Neural cell (in vitro differentiated cells): Measurements from ENCODE around the gene GARIN5A. TPM values are rescaled to one million over a fixed set of nuclear protein-coding genes. Genes with fewer than 3 reads are reported as not detected.

Experiments
- H2AFZ ChIP-seq: fragments of 200-600, 300-800 bp; sonication (generic), shearing (Covaris generic); 2 replicates; pipeline ENCODE4 v1.6.0; 2014; ENCODE audit warnings: low read depth, mild to moderate bottlenecking, antibody characterized with exemption, low read length, moderate library complexity
- H3F3A ChIP-seq: fragments of 200-600 bp; shearing (Covaris generic); 2 replicates; pipeline ENCODE4 v1.6.1; 2016; ENCODE audit warnings: mild to moderate bottlenecking, moderate library complexity, mixed read lengths, antibody characterized with exemption, low read length; ENCODE audit not compliant: insufficient read depth, poor library complexity, severe bottlenecking
- H3K27ac ChIP-seq: fragments of 200-600, 300-800 bp; sonication (generic), shearing (Covaris generic); 2 replicates; pipeline ENCODE4 v1.5.1; 2014; ENCODE audit warnings: mild to moderate bottlenecking, low read length, moderate library complexity
- H3K27me3 ChIP-seq: fragments of 300-800, 200-600 bp; sonication (generic), shearing (Covaris generic); 2 replicates; pipeline ENCODE4 v1.6.0; 2014; ENCODE audit warnings: mild to moderate bottlenecking, low read depth, low read length, moderate library complexity; ENCODE audit not compliant: insufficient read depth
- H3K36me3 ChIP-seq: fragments of 300-800, 200-600 bp; sonication (generic), shearing (Covaris generic); 2 replicates; pipeline ENCODE4 v1.5.1; 2014; ENCODE audit warnings: mild to moderate bottlenecking, antibody characterized with exemption, low read length, moderate library complexity; ENCODE audit not compliant: insufficient read depth
- H3K4me2 ChIP-seq: fragments of 300-800, 200-600 bp; sonication (generic), shearing (Covaris generic); 2 replicates; pipeline ENCODE4 v1.6.0; 2014; ENCODE audit warnings: mild to moderate bottlenecking, low read length
- H3K4me3 ChIP-seq: fragments of 300-800, 200-600 bp; sonication (generic), shearing (Covaris generic); 2 replicates; pipeline ENCODE4 v1.5.1; 2014; ENCODE audit warnings: mild to moderate bottlenecking, low read length, moderate library complexity
- H3K79me2 ChIP-seq: fragments of 200-600 bp; shearing (Covaris generic); replicated peaks from 2 replicates; pipeline ENCODE4 v1.6.0; 2014; ENCODE audit warnings: mild to moderate bottlenecking, low read length, moderate library complexity; ENCODE audit not compliant: insufficient read depth
- H3K9ac ChIP-seq: fragments of 300-800, 200-600 bp; sonication (generic), shearing (Covaris generic); 2 replicates; pipeline ENCODE4 v1.6.1; 2016; ENCODE audit warnings: mild to moderate bottlenecking, low read length, mixed read lengths
- H3K9me2 ChIP-seq: fragments of 200-600 bp; shearing (Covaris generic); 2 replicates; pipeline ENCODE4 v1.6.1; 2016; ENCODE audit warnings: mild to moderate bottlenecking, low read length, mixed read lengths; ENCODE audit not compliant: insufficient read depth
- H3K9me3 ChIP-seq: fragments of 200-600, 300-800 bp; sonication (generic), shearing (Covaris generic); 2 replicates; pipeline ENCODE4 v1.6.1; 2016; ENCODE audit warnings: mild to moderate bottlenecking, mixed run types, low read length, moderate library complexity, mixed read lengths
- H4K20me1 ChIP-seq: fragments of 200-600 bp; shearing (Covaris generic); 2 replicates; pipeline ENCODE4 v1.6.1; 2016; ENCODE audit warnings: mild to moderate bottlenecking, mixed run types; ENCODE audit not compliant: insufficient read depth
- CTCF ChIP-seq: fragments of 450-650 bp; IDR thresholded peaks from 2 replicates; pipeline ENCODE4 v1.5.1; 2014; ENCODE audit warnings: antibody characterized with exemption, mild to moderate bottlenecking, moderate library complexity; ENCODE audit not compliant: poor library complexity, severe bottlenecking
- EP300 ChIP-seq: fragments of 450-650 bp; conservative IDR thresholded peaks from 2 replicates; pipeline ENCODE4 v1.6.1; 2014; ENCODE audit warnings: antibody characterized with exemption, mild to moderate bottlenecking, moderate library complexity; ENCODE audit not compliant: poor library complexity, severe bottlenecking
- EZH2 ChIP-seq: fragments of 200-600, 300-800 bp; shearing (Covaris generic), sonication (generic); IDR thresholded peaks from 2 replicates; pipeline ENCODE4 v1.6.1; 2014; ENCODE audit warnings: antibody characterized with exemption, low read length, borderline replicate concordance, mild to moderate bottlenecking; ENCODE audit not compliant: insufficient read depth, poor library complexity, severe bottlenecking
- MXI1 ChIP-seq: fragments of 450-650 bp; conservative IDR thresholded peaks from 2 replicates; pipeline ENCODE4 v1.6.1; 2014; ENCODE audit warnings: antibody characterized with exemption, mild to moderate bottlenecking; ENCODE audit not compliant: poor library complexity, severe bottlenecking
- POLR2AphosphoS5 ChIP-seq: IDR thresholded peaks from 2 replicates; pipeline ENCODE4 v1.6.1; 2012
- RAD21 ChIP-seq: fragments of 450-650 bp; conservative IDR thresholded peaks from 2 replicates; pipeline ENCODE4 v1.6.1; 2014; ENCODE audit warnings: antibody characterized with exemption, mild to moderate bottlenecking, moderate library complexity
- REST ChIP-seq: IDR thresholded peaks from 2 replicates; pipeline ENCODE4 v1.6.1; 2012; ENCODE audit warnings: borderline replicate concordance
- SMC3 ChIP-seq: fragments of 450-650 bp; conservative IDR thresholded peaks from 2 replicates; pipeline ENCODE4 v1.6.1; 2014; ENCODE audit warnings: antibody characterized with exemption, mild to moderate bottlenecking, moderate library complexity; ENCODE audit not compliant: poor library complexity
- TAF1 ChIP-seq: IDR thresholded peaks from 2 replicates; pipeline ENCODE4 v1.6.1; 2012; ENCODE audit warnings: low read depth
- polyA plus RNA-seq: library from polyadenylated mRNA; depleted of rRNA; stranded (reverse); fragments of >200 nt; gene quantifications from 2 replicates; pipeline ENCODE4 v1.2.3, GENCODE V29; 2014

The GARIN5A gene
- polyA plus RNA-seq, 1 donor from 2014 or later: 3.3 TPM

GRCh38 chr19:50437862-50438449 lies 38.7 kb downstream of the GARIN5A start:
- no peaks in the 10 kb centered on the region for H3K27me3 ChIP-seq
- TF ChIP-seq MXI1: no peak
- no peak for TF ChIP-seq POLR2AphosphoS5
- no peak for TF ChIP-seq REST
- no peak for TF ChIP-seq TAF1
- TF ChIP-seq CTCF: no peak
- no peak overlapping the region for H3K27ac ChIP-seq
- H3K9ac ChIP-seq: no peak overlapping the region
- no peaks in the 10 kb centered on the region for H3K9me2 ChIP-seq
- H4K20me1 ChIP-seq: no peaks in the 10 kb centered on the region
- no peak overlapping the region for H3K4me3 ChIP-seq
- no peaks in the 10 kb centered on the region for H3K79me2 ChIP-seq
- H3K9me3 ChIP-seq: no peaks in the 10 kb centered on the region
- no peak overlapping the region for H2AFZ ChIP-seq
- no peak overlapping the region for H3K4me2 ChIP-seq
- no peaks in the 10 kb centered on the region for H3F3A ChIP-seq
- H3K36me3 ChIP-seq: no peaks in the 10 kb centered on the region

- Histone ChIP-seq H3F3A (no peaks in the 10 kb centered on the region), H3K4me3 (no peak overlapping the region), H3K27ac (no peak overlapping the region), H3K27me3 (peaks cover 5% of the 10 kb centered on the region), H3K9me3 (no peaks in the 10 kb centered on the region), H3K36me3 (no peaks in the 10 kb centered on the region), H3K79me2 (no peaks in the 10 kb centered on the region), H2AFZ (no peak overlapping the region), H4K20me1 (no peaks in the 10 kb centered on the region), H3K9me2 (no peaks in the 10 kb centered on the region), H3K9ac (no peak overlapping the region), H3K4me2 (no peak overlapping the region)
- TF ChIP-seq TAF1: no peak
- TF ChIP-seq REST: no peak
- TF ChIP-seq SMC3: no peak
- TF ChIP-seq POLR2AphosphoS5: no peak
- no peak for TF ChIP-seq CTCF
- TF ChIP-seq MXI1: no peak
- TF ChIP-seq EP300: no peak
- TF ChIP-seq RAD21: no peak
- no peak for TF ChIP-seq EZH2
Observed at GRCh38 chr19:50435627-50436026, 41.0 kb downstream of the GARIN5A start.
